A549 treated with AZD9567 at 1 μM for 4 hours (cell line): ENCODE data around the gene TPRN. TPM values are rescaled to one million over a fixed set of nuclear protein-coding genes. Genes with fewer than 3 reads are reported as not detected.

Source experiments
- total RNA-seq: library from RNA; stranded (reverse); fragments of 200-300 nt; extraction: Qiagen RNA extraction; gene quantifications from 5 replicates; pipeline ENCODE4 v1.2.3, GENCODE V29; 2022; ENCODE audit not compliant: insufficient read depth

TPRN gene, protein sequence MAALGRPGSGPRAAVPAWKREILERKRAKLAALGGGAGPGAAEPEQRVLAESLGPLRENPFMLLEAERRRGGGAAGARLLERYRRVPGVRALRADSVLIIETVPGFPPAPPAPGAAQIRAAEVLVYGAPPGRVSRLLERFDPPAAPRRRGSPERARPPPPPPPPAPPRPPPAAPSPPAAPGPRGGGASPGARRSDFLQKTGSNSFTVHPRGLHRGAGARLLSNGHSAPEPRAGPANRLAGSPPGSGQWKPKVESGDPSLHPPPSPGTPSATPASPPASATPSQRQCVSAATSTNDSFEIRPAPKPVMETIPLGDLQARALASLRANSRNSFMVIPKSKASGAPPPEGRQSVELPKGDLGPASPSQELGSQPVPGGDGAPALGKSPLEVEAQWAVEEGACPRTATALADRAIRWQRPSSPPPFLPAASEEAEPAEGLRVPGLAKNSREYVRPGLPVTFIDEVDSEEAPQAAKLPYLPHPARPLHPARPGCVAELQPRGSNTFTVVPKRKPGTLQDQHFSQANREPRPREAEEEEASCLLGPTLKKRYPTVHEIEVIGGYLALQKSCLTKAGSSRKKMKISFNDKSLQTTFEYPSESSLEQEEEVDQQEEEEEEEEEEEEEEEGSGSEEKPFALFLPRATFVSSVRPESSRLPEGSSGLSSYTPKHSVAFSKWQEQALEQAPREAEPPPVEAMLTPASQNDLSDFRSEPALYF
- 9.3 to 14.1 TPM (median 12.9 TPM) in 5 replicates for total RNA-seq

GRCh38 chr9:137200311-137201204 lies at the start of gene TPRN:
TPRN (minus strand) TSS chr9:137200741; CDS start chr9:137200711, 30 bp downstream.

GRCh38 chr9:137240841-137241489 lies 40.4 kb upstream of the TPRN start, which contains the start of gene TUBB4B:
TUBB4B (plus strand) TSS chr9:137241287; CDS start chr9:137241361, 74 bp downstream.

GRCh38 chr9:137230705-137231371 lies 30.3 kb upstream of the TPRN start, which contains the start of gene SLC34A3:
SLC34A3 (plus strand) TSS chr9:137230901; CDS start chr9:137231703, 802 bp downstream.

DNA sequence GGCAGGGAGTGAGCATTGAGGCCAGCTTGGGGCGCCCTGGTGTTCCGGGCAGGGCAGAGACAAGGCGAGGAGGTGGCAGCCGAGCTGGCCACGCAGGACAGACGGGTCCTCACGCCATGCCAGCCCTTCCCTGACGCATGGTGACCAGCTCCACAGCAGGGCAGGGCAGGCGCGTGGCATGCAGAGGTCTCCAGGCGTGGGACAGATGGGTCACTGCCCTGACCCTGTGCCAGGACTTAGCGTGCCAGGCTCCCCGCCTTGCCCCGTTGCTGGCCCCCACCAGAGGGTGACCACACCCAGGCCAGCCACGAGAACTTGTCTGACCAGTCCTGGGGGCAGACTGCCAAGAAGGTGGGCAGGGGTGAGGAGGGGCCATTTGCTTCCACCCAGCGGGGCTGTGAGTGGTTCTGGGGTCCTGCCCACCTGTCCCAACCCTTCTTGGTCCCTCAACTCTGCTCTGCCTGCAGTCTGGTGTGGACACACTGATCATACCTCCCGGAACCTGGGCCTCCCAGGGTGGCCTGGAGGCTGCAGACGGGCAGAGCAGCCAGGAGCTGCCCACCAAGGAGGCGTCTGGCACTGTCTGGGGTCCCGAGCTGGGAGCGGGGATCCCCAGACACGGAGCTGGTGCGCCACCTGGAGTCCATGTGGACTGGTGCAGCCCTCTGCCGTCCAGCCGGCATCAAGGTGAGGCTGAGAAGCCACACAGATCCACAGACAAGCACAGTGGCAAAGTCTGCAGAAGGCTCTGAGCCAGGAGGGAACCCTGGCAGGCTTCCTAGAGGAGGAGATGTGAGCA lies 26.7 kb upstream of the TPRN start, which contains the start of gene RNF224:
TSS of gene RNF224 (plus strand) at position 449 of the 799 bp plus-strand sequence. CDS start 834 bp downstream, outside the sequence.

GRCh38 chr9:137224830-137225694 lies 24.5 kb upstream of the TPRN start, which contains the start of gene CYSRT1:
CYSRT1 (plus strand) TSS chr9:137225174; CDS start chr9:137225622, 448 bp downstream.

GRCh38 chr9:137222190-137223077 lies 21.9 kb upstream of the TPRN start, which contains the start of gene RNF208:
RNF208 (minus strand) TSS chr9:137222240; CDS start chr9:137221212, 1,028 bp downstream.

DNA sequence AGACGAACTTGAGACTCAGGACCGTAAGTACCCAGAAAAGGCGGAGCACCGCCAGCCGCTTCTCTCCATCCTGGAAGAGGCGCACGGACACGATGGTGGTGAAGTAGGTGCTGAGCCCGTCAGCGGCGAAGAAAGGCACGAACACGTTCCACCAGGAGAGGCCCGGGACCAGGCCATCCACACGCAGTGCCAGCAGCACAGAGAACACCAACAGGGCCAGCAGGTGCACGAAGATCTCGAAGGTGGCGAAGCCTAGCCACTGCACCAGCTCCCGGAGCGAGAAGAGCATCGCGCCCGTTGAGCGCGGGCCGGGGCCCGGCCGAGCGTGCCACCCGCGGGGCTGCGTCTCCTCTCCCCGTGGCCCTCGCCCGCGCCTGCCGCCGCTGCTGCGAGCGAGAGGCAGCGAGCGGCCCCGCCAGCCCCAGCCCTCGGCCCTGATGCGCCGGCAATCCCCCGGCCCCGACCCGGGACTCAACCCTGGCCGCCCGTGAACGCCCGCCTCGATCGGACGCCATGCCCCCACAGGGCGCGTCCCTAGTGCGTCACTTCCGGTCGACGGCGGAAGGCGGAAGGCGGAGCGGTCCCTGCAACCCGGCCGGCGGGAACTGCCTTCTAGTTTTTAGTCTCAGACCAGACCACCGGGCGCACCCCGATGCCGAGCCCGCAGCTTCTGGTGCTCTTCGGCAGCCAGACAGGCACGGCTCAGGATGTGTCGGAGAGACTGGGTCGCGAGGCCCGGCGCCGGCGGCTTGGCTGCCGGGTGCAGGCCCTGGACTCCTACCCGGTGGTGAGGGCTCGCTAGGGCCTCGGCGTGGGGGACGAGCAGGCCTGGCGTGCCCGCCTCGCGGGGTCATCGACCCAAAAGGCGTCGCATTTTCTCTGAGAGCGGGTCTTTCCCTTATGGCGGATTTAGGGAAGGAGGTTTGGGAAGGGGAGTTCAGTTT lies 4.9 kb upstream of the TPRN start, which contains the start of the genes NDOR1 and TMEM203:
TSS of gene NDOR1 (plus strand) at position 575 of the 944 bp plus-strand sequence. CDS start at position 653, 78 bp downstream.
TSS of gene TMEM203 (minus strand) at position 523 of the 944 bp plus-strand sequence. CDS start at position 289, 234 bp downstream.

GRCh38 chr9:137188490-137189296 lies 11.8 kb downstream of the TPRN start, which contains the start of the genes ANAPC2 and SSNA1:
ANAPC2 (minus strand) TSS chr9:137188560; CDS start chr9:137188532, 28 bp downstream.
SSNA1 (plus strand) TSS chr9:137188676; CDS start chr9:137188727, 51 bp downstream.

DNA sequence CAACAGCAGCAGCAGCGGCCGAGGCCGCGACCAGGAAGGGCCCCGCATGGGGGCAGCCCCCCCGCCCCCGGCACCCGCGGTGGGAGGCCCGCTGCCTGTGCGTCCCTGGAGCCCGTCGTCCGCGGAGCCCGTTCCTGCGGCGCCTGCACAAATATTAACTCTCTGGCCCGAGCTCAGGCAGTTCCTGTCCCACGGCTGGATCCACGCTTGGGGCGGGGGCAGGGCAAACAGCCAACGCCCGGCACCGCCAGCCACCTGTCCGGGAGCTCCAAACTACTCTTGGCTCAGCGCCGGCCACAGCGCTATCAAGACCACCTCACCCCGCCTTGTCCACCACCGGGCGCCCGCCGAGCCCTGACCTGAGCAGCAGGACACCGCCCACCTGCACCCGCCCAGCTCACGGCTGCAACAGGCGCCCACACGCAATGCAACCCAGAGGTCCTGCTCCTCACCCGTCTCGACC lies 30.6 kb downstream of the TPRN start, which contains the start of gene LRRC26:
TSS of gene LRRC26 (minus strand) at position 156 of the 463 bp plus-strand sequence. CDS start at position 48, 108 bp downstream.

Other genes starting within 250 kb of the TPRN start
- 1.3 to 2.0 TPM (median 1.6 TPM) in 4 of 5 replicates, not detected in the other for gene LCN12, start 248.5 kb downstream of the TPRN start, total RNA-seq
- 0.14 to 0.73 TPM (median 0.66 TPM) in 4 of 5 replicates, not detected in the other for gene PTGDS, start 223.2 kb downstream of the TPRN start, total RNA-seq
- gene LCNL1, start 217.7 kb downstream of the TPRN start, total RNA-seq, result 0.02 to 0.14 TPM (median 0.10 TPM) in 4 of 5 replicates, not detected in the other
- gene PAXX, start 208.3 kb downstream of the TPRN start, total RNA-seq, result 24.8 to 86.1 TPM (median 80.8 TPM) in 5 replicates
- gene CLIC3, start 204.2 kb downstream of the TPRN start, total RNA-seq, result 4.0 to 4.9 TPM (median 4.4 TPM) in 4 of 5 replicates, not detected in the other
- gene ABCA2, start 172.5 kb downstream of the TPRN start, total RNA-seq, result 20.0 to 29.5 TPM (median 27.5 TPM) in 5 replicates
- gene FUT7, start 168.7 kb downstream of the TPRN start, total RNA-seq, result 0.03 to 0.09 TPM (median 0.03 TPM) in 4 of 5 replicates, not detected in the other
- 49.4 to 88.3 TPM (median 87.7 TPM) in 5 replicates for gene NPDC1, start 154.6 kb downstream of the TPRN start, total RNA-seq
- 1.4 to 3.0 TPM (median 2.6 TPM) in 5 replicates for gene ENTPD2, start 146.7 kb downstream of the TPRN start, total RNA-seq
- 14.9 to 28.4 TPM (median 24.6 TPM) in 5 replicates for gene SAPCD2, start 130.2 kb downstream of the TPRN start, total RNA-seq
- 9.8 to 16.4 TPM (median 11.7 TPM) in 5 replicates for gene UAP1L1, start 123.2 kb downstream of the TPRN start, total RNA-seq
- gene MAN1B1, start 113.8 kb downstream of the TPRN start, total RNA-seq, result 40.8 to 56.5 TPM (median 52.7 TPM) in 5 replicates
- 65.1 to 122 TPM (median 115 TPM) in 5 replicates for gene DPP7, start 86.0 kb downstream of the TPRN start, total RNA-seq
- 0.19 to 0.95 TPM (median 0.29 TPM) in 4 of 5 replicates, not detected in the other for gene GRIN1, start 61.6 kb downstream of the TPRN start, total RNA-seq
- gene LRRC26, start 30.7 kb downstream of the TPRN start, total RNA-seq, result 0.99 to 1.8 TPM (median 1.3 TPM) in 4 of 5 replicates, not detected in the other
- not detected in 5 replicates for gene TMEM210, start 28.7 kb downstream of the TPRN start, total RNA-seq
- gene ANAPC2, start 12.2 kb downstream of the TPRN start, total RNA-seq, result 23.3 to 39.2 TPM (median 38.3 TPM) in 5 replicates
- gene SSNA1, start 12.1 kb downstream of the TPRN start, total RNA-seq, result 119 to 158 TPM (median 150 TPM) in 5 replicates
- 32.0 to 48.4 TPM (median 46.4 TPM) in 5 replicates for gene TMEM203, start 4.9 kb upstream of the TPRN start, total RNA-seq
- gene NDOR1, start 5.0 kb upstream of the TPRN start, total RNA-seq, result 10.9 to 20.2 TPM (median 20.0 TPM) in 5 replicates
- gene RNF208, start 21.5 kb upstream of the TPRN start, total RNA-seq, result 1.7 to 2.3 TPM (median 1.8 TPM) in 4 of 5 replicates, not detected in the other
- 1.7 to 4.2 TPM (median 3.2 TPM) in 5 replicates for gene CYSRT1, start 24.4 kb upstream of the TPRN start, total RNA-seq
- 0.17 to 0.29 TPM (median 0.22 TPM) in 4 of 5 replicates, not detected in the other for gene RNF224, start 26.8 kb upstream of the TPRN start, total RNA-seq
- gene SLC34A3, start 30.2 kb upstream of the TPRN start, total RNA-seq, result 0.06 to 0.14 TPM (median 0.10 TPM) in 4 of 5 replicates, not detected in the other
- 802 to 950 TPM (median 862 TPM) in 5 replicates for gene TUBB4B, start 40.5 kb upstream of the TPRN start, total RNA-seq
- not detected in 5 replicates for gene STPG3, start 50.5 kb upstream of the TPRN start, total RNA-seq
- 48.5 to 62.6 TPM (median 57.4 TPM) in 5 replicates for gene NELFB, start 54.6 kb upstream of the TPRN start, total RNA-seq
- gene TOR4A, start 77.0 kb upstream of the TPRN start, total RNA-seq, result 15.9 to 26.2 TPM (median 25.4 TPM) in 5 replicates
- gene NRARP, start 101.5 kb upstream of the TPRN start, total RNA-seq, result 3.9 to 6.3 TPM (median 4.6 TPM) in 5 replicates
- 5.9 to 7.2 TPM (median 6.7 TPM) in 5 replicates for gene EXD3, start 222.4 kb upstream of the TPRN start, total RNA-seq
- gene NOXA1, start 222.7 kb upstream of the TPRN start, total RNA-seq, result 1.3 to 2.0 TPM (median 1.9 TPM) in 4 of 5 replicates, not detected in the other
- gene ENTPD8, start 240.6 kb upstream of the TPRN start, total RNA-seq, result 0.19 to 0.28 TPM (median 0.25 TPM) in 4 of 5 replicates, not detected in the other